Body of pancreas (tissue), 4 donors: ENCODE measurements around the gene IGF2BP3. TPM values are rescaled to one million over a fixed set of nuclear protein-coding genes. Genes with fewer than 3 reads are reported as not detected.

ENCODE experiments used
- ATAC-seq: fragments of 150-250 bp; one replicate; pipeline ENCODE4 v1.9.1; 2016
- DNase-seq, 4 donors: peaks; one replicate each; pipeline ENCODE4 v3.0.0-alpha.2; 2019
- H3K27ac ChIP-seq, 4 donors: fragments of 200-600 bp; sonication (generic); 1 replicate in 3 of 4; 2 replicates in 1 of 4; pipeline versions ENCODE4 v1.5.1 to v1.6.1; 2016 to 2019; ENCODE audit warnings: mild to moderate bottlenecking in 1 of 4, mixed read lengths in 1 of 4, moderate library complexity in 1 of 4
- H3K27me3 ChIP-seq, 2 donors: fragments of 200-600 bp; sonication (generic); one replicate each; pipeline ENCODE4 v1.6.0; 2016; ENCODE audit warnings: mild to moderate bottlenecking in 1 of 2
- H3K36me3 ChIP-seq, 2 donors: fragments of 200-600 bp; sonication (generic); replicated peaks in 1 of 2; 2 replicates each; pipeline ENCODE4 v1.5.1; 2016; ENCODE audit warnings: low read depth in 2 of 2; ENCODE audit not compliant: insufficient read depth in 1 of 2
- H3K4me1 ChIP-seq: fragments of 200-600 bp; sonication (generic); one replicate; pipeline ENCODE4 v1.6.0; 2016
- H3K4me3 ChIP-seq, 2 donors: fragments of 200-600 bp; sonication (generic); 1 replicate in 1 of 2; 2 replicates in 1 of 2; pipeline ENCODE4 v1.5.1; 2016 to 2019
- H3K9me3 ChIP-seq, 3 donors: fragments of 200-600 bp; sonication (generic); 1 replicate in 2 of 3; 2 replicates in 1 of 3; pipeline ENCODE4 v1.5.1; 2016
- CTCF ChIP-seq, 7 experiments: fragments of 450-650 bp in 4 of 7; fragments of 200-600 bp in 3 of 7; sonication (generic) in 3 of 7; IDR thresholded peaks; one replicate each; pipeline ENCODE4 v1.5.1; 2016 to 2019; ENCODE audit warnings: antibody characterized with exemption in 7 of 7
- POLR2A ChIP-seq, 3 donors: fragments of 450-650 bp; IDR thresholded peaks; one replicate each; pipeline ENCODE4 v1.6.1; 2016; ENCODE audit warnings: antibody characterized with exemption in 3 of 3, mild to moderate bottlenecking in 2 of 3
- WGBS, 2 donors: methylation state at CpG; one replicate each; pipeline ENCODE4 v1.1.5; 2017; 5-methylcytosine and 5-hydroxymethylcytosine counted together
- intact Hi-C: fragments of 100-400 bp; cut with DNase I; formaldehyde crosslinking; loops from one replicate; pipeline ENCODE4 v1.15.1; 2023
- total RNA-seq, 2 donors: library from RNA; depleted of rRNA; stranded (reverse); fragments of >200 nt; gene quantifications; one replicate each; pipeline ENCODE4 v1.1.0, GENCODE V29; 2016

The IGF2BP3 gene
- total RNA-seq, 2 donors from 2014 or later, result 0.33 to 1.3 TPM

GRCh38 chr7:23306936-23307521 lies 163.3 kb downstream of the IGF2BP3 start:
- DNase-seq, result no peak
- Histone ChIP-seq H3K36me3 (peaks cover 0 to 10% of the 10 kb centered on the region in 2 donors), H3K27me3 (no peaks in the 10 kb centered on the region), H3K27ac (no peak overlapping the region), H3K4me1 (peaks cover 4% of the 10 kb centered on the region), H3K4me3 (no peak overlapping the region), H3K9me3 (no peaks in the 10 kb centered on the region)
- no peak for ATAC-seq
- intact Hi-C loops, result no loop called here
- no peak for TF ChIP-seq POLR2A (IDR thresholded peaks at IDR 0.05)
- TF ChIP-seq CTCF (IDR thresholded peaks at IDR 0.05), result no peak
- WGBS, 2 donors, result 81 to 94% methylated on average over 2 of the region's 2 CpGs

GRCh38 chr7:23299770-23300300 lies 170.5 kb downstream of the IGF2BP3 start:
- 8 to 10% methylated on average over 12 of the region's 12 CpGs for WGBS, 2 donors
- Histone ChIP-seq H3K27me3 (no peaks in the 10 kb centered on the region), H3K9me3 (no peaks in the 10 kb centered on the region), H3K4me1 (peaks cover 37% of the 10 kb centered on the region), H3K36me3 (no peaks in the 10 kb centered on the region), H3K27ac (peak overlapping the region in 3 of 4 donors; percentile 64 to 89 (median 88)), H3K4me3 (peak overlapping the region; percentile 39 to 78)
- no peak for DNase-seq
- no peak for ATAC-seq
- intact Hi-C loops, result no loop called here
- TF ChIP-seq CTCF (IDR thresholded peaks at IDR 0.05) (no peak), POLR2A (IDR thresholded peaks at IDR 0.05) (no peak)

GRCh38 chr7:23298885-23299769 lies 171.2 kb downstream of the IGF2BP3 start, which contains the start of gene MALSU1:
Gene MALSU1, plus strand, starts transcription at chr7:23299339. Its CDS starts 14 bp downstream, at chr7:23299353.
- Histone ChIP-seq H3K4me3 (peak within 1 kb of the TSS; percentile 39 to 78), H3K9me3 (no peaks in the 10 kb centered on the region), H3K36me3 (no peaks in the 10 kb centered on the region), H3K27ac (peak within 1 kb of the TSS; percentile 46 to 89 (median 76)), H3K4me1 (peaks cover 37% of the 10 kb centered on the region), H3K27me3 (no peaks in the 10 kb centered on the region)
- 1 to 3% methylated on average over 19 to 57 of the region's 59 CpGs for WGBS, 2 donors
- intact Hi-C loops, result no loop called here
- ATAC-seq (peak; percentile 99), DNase-seq (peak; percentile 97 to 98 (median 98))
- TF ChIP-seq POLR2A (IDR thresholded peaks at IDR 0.05), result peak; percentile 85 to 93 (median 91)
- TF ChIP-seq CTCF (IDR thresholded peaks at IDR 0.05), result no peak

DNA sequence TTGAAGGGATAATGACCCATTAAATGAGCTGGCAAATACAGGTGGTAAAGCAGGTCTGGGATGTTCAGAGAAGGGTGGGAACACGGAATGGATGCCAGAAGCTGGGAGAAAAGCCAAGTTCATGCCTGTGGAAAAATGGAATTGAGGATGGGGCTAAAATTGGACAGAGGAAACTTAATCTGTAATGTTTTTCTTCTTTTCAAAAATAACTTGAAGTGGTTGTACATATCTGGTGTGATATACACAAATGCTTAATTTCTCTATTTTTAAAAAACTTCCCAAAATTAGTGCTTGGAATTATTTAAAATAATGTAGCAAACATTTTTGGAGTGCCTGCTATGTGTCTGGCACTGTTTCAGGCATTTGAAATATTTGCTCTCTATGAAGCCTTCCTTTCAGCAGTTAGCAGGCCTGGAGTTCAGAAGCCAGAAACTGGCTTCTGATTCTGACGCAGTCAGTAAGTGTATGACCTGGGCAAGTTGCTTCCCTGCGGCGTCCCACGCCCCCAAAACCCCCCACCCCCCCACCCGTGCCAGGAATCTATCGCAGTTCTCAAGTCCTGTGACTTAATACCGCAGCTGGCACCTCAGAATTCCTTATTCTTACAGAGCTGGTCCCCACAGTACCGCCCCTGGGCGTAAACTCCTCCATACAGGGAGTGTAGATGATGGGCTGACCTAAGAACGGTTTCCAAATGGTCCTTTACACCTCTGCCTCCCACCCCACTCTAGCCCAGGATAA lies 172.0 kb downstream of the IGF2BP3 start:
- Histone ChIP-seq H3K27ac (peak overlapping the region; percentile 46 to 89 (median 76)), H3K4me3 (no peak overlapping the region), H3K9me3 (no peaks in the 10 kb centered on the region), H3K4me1 (peaks cover 37% of the 10 kb centered on the region), H3K36me3 (no peaks in the 10 kb centered on the region), H3K27me3 (no peaks in the 10 kb centered on the region)
- TF ChIP-seq POLR2A (IDR thresholded peaks at IDR 0.05), result no peak
- no peak for TF ChIP-seq CTCF (IDR thresholded peaks at IDR 0.05)
- 63 to 67% methylated on average over 11 of the region's 11 CpGs for WGBS, 2 donors
- DNase-seq (peak; percentile 13 to 42 (median 26)), ATAC-seq (peak; percentile 45)
- intact Hi-C loops, result no loop called here
